ENCODE measurements around the gene CENPT.
"Not testable (repeated sequence)": the region's sequence is repeated elsewhere in the genome, so short reads cannot be mapped to it uniquely, and the experiment has no call there.

Gene CENPT

DNA sequence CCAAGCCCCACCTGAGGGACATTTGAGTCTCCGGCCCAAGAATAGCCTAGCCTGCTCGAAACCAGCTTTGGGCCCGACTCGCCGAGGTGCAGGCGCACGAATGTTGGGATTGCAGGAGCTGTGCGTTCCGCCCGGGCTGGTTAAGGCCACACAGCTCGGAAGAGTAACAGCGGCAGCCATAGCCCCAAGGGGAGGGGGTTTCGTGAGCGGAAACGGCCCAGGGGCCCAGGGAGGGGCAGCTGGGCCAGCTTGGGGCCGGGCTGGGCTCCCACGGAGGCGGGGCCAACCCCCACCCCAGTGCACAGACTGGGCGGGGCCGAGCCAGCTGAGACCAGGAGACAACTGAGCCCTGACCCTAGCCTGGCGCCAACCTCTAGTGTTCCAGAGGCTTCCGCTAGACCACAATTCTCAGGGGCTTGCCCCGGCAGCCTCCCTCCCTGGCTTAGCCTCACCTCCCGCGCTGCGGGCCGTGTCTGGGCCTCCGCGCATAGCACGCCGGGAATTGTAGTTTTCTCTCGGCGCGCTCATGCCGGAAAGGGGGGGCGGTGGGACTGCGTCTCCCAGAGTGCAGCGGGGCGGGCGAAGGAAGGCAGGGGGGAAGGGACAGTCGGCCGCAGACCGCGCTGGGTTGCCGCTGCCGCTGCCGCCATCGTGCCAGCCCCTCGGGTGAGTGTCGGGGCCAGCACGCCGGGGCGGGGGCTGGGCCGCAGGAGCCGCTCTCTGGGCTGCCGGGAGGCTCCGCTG is 1.0 kb downstream of the CENPT start, which contains the start of gene NUTF2:
TSS of gene NUTF2 (plus strand) at position 614 of the 744 bp plus-strand sequence. CDS start 18,198 bp downstream, outside the sequence.
- DNase-seq: peak; percentile 96

DNA sequence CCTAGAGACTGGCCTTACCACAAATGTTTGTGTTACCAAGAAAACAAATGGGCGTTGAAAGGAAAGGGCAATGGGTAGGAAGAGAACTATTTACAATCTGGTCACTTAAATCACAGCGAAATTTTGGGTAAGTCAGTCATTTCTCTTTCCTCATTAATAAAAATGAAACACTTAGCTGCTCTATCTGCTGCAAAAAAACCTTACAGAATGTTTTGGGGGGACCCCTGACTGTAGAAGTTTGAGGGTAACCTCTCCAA is 1.5 kb downstream of the CENPT start:
- DNase-seq: no peak

- no peak for DNase-seq
Measured at GRCh38 chr16:67845291-67846062, 2.0 kb downstream of the CENPT start.

GRCh38 chr16:67844497-67844896 is 3.0 kb downstream of the CENPT start:
- DNase-seq: peak; percentile 40

DNA sequence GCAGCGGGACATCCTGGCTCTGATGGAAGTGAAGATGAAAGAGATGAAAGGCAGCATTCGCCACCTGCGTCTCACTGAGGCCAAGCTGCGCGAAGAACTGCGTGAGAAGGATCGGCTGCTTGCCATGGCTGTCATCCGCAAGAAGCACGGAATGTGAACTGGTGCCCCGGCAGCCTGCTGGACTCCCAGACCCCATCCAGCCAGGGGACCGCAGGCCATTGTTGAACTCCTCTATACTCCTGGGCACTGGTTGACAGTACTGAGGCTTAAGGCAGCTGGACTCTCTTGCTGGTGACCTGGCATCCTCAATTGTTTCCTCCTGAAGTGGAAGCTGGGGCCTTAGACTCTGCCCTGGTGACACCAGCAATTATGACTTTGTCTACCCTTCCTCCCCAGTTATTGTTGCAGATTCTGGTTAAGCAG is 4.1 kb downstream of the CENPT start:
- DNase-seq: peak; percentile 46

- DNase-seq: peak; percentile 58
Measured at GRCh38 chr16:67842509-67843342, 4.8 kb downstream of the CENPT start.

- DNase-seq: peak; percentile 94
Measured at GRCh38 chr16:67841816-67842508, 5.5 kb downstream of the CENPT start, which contains the start of gene THAP11. Gene THAP11 (plus strand): TSS chr16:67842320. CDS start chr16:67842555, 235 bp downstream.

GRCh38 chr16:67841198-67841815 is 6.2 kb downstream of the CENPT start:
- DNase-seq: peak; percentile 17

GRCh38 chr16:67837811-67838210 is 9.7 kb downstream of the CENPT start:
- no peak for DNase-seq

GRCh38 chr16:67837190-67837589 is 10.3 kb downstream of the CENPT start:
- not testable (repeated sequence) for DNase-seq

DNA sequence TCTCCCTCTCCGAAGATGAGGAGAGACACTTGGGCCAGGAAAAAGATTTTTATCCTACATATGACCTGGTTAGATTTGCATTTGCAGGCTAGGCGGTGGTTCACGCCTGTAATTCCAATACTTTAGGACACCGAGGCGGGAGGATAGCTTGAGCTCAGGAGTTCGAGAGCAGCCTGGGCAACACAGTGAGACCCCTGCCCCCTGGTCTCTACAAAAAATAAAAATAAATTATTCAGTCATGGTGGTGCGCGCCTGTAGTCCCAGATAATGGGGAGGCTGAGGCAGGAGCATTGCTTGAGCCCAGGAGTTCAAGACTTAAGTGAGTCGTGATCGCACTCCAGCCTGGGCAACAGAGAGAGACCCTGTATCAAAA is 13.3 kb downstream of the CENPT start:
- DNase-seq: no peak

DNA sequence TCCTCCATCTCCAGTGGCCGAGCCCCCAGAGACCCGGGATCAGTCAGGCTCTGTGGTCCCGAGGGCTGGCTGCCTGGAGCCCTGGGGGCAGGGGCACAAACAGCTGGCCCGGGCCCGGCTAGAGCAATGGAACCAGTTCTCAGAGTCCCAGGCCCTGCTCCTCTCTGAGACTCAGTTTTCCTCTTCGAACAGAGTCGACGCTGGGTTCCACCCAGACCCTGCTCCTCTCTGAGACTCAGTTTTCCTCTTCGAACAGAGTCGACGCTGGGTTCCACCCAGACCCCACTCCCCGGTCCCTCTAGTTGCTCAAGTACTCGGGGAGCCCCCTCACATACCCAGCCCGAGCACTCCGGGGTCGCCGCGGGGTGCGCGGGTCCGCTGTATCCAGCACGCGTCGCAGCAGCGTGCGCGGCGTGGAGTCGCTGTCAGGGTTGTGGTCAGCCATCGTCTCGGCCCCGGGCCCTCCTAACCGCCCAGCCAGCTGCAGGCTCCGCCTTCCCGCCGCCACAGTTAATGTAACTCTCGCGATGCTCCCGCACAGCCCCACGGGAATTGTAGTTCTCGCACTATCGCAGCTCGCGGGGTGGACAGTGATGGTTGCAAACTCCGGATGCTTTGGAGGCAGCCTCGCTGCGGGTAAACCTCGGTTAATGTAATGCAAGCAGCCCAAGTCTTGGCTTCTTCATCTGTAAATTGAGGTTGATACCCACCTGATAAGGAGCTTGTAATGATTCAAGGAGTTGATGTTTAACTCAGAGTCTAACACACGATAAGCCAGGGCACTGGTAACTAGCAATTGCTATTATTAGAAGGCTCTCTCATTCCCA is 13.9 kb downstream of the CENPT start:
- DNase-seq: peak; percentile 89

- DNase-seq: peak; percentile 84
Measured at GRCh38 chr16:67833030-67833414, 14.5 kb downstream of the CENPT start.

GRCh38 chr16:67828651-67829050 is 18.8 kb downstream of the CENPT start:
- DNase-seq: no peak

- no peak for DNase-seq
Measured at GRCh38 chr16:67825906-67826305, 21.6 kb downstream of the CENPT start.

DNA sequence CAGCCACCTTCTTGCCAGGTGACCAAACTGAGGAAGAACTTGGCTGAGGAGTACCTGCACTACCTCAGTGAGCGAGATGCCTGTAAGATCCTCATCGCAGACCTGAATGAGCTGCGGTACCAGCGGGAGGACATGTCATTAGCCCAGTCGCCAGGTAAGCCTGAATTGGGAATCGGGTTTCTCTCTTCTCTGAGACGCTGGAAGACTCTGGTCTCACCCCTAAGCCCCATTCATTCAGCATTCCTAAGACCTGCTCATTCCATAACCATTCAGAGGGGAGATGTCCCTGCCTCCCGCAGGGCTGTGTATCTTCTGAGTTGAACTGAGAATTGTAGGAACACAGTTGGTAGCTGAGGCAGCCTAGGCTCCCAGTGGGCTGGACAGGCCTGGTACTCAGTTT is 22.4 kb downstream of the CENPT start:
- DNase-seq: no peak

GRCh38 chr16:67822511-67822910 is 25.0 kb downstream of the CENPT start:
- peak; percentile 69 for DNase-seq

DNA sequence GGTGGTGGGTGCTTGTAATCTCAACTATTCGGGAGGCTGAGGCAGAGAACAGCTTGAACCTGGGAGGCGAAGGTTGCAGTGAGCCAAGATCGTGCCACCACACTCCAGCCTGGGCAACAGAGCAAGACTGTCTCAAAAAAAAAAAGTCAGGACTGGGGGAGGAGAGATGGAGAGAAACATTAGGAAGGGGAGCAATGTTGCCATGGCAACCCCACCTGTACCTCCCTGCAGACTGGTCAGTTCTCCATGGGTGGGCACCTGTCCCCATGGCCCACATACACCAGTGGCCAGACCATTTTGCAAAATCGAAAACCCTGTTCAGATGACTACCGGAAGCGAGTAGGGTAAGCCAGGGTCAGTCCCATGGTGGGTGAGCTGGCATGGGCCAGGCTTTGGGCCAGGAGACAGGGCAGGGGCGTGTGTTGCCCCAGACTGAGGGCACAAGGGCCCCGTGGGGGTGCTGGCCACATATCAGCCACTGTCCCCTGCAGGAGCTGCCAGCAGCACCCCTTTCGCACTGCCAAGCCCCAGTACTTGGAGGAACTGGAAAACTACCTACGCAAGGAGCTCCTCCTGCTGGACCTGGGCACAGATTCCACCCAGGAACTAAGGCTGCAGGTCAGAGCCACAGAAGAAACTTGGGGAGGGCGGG is 26.8 kb downstream of the CENPT start:
- no peak for DNase-seq

- DNase-seq: no peak
Measured at GRCh38 chr16:67814567-67814966, 32.9 kb downstream of the CENPT start.

- DNase-seq: no peak
Measured at GRCh38 chr16:67811899-67812298, 35.6 kb downstream of the CENPT start.

- no peak for DNase-seq
Measured at GRCh38 chr16:67807148-67807682, 40.3 kb downstream of the CENPT start.
